Measurements from ENCODE around the gene PCNX2. TPM values are rescaled to one million over a fixed set of nuclear protein-coding genes. Genes with fewer than 3 reads are reported as not detected.

Gene PCNX2
- total RNA-seq, 1 donor from 2014 or later, result 29.5 TPM

GRCh38 chr1:233227930-233228465 is 67.5 kb downstream of the PCNX2 start:
- no peak for DNase-seq (ENCODE audit: low read depth)
- no peak overlapping the region for H3K4me3 ChIP-seq (ENCODE audit: low read depth, low read length)
- no peaks in the 10 kb centered on the region for H3K27me3 ChIP-seq (ENCODE audit: control insufficient read depth, insufficient read depth, low read length)
- H3K36me3 ChIP-seq (ENCODE audit: control insufficient read depth, insufficient read depth, low read length), result no peaks in the 10 kb centered on the region
- no peak for TF ChIP-seq CTCF (IDR thresholded peaks at IDR 0.05; ENCODE audit: insufficient read depth, low read length, poor library complexity, severe bottlenecking)

- no peak for TF ChIP-seq CTCF (IDR thresholded peaks at IDR 0.05; ENCODE audit: insufficient read depth, low read length, poor library complexity, severe bottlenecking)
- Histone ChIP-seq H3K4me3 (ENCODE audit: low read depth, low read length) (no peak overlapping the region), H3K27me3 (ENCODE audit: control insufficient read depth, insufficient read depth, low read length) (no peaks in the 10 kb centered on the region), H3K36me3 (ENCODE audit: control insufficient read depth, insufficient read depth, low read length) (no peaks in the 10 kb centered on the region)
- DNase-seq (ENCODE audit: low read depth), result no peak
These were observed 71.2 kb downstream of the PCNX2 start for GRCh38 chr1:233224311-233224710.

- Histone ChIP-seq H3K36me3 (ENCODE audit: control insufficient read depth, insufficient read depth, low read length) (peaks cover 1% of the 10 kb centered on the region), H3K27me3 (ENCODE audit: control insufficient read depth, insufficient read depth, low read length) (no peaks in the 10 kb centered on the region)
- no peak for TF ChIP-seq CTCF (IDR thresholded peaks at IDR 0.05; ENCODE audit: insufficient read depth, low read length, poor library complexity, severe bottlenecking)
These were observed 77.7 kb downstream of the PCNX2 start for GRCh38 chr1:233217832-233218231.

GRCh38 chr1:233216009-233216408 is 79.5 kb downstream of the PCNX2 start:
- TF ChIP-seq CTCF (IDR thresholded peaks at IDR 0.05; ENCODE audit: insufficient read depth, low read length, poor library complexity, severe bottlenecking), result no peak
- H3K36me3 ChIP-seq (ENCODE audit: control insufficient read depth, insufficient read depth, low read length), result peaks cover 1% of the 10 kb centered on the region
- DNase-seq (ENCODE audit: low read depth), result no peak
- H3K4me3 ChIP-seq (ENCODE audit: low read depth, low read length), result no peak overlapping the region
- H3K27me3 ChIP-seq (ENCODE audit: control insufficient read depth, insufficient read depth, low read length), result no peaks in the 10 kb centered on the region

More at GRCh38 chr1:233217832-233218231, 77.7 kb downstream of the PCNX2 start:
- no peak for DNase-seq (ENCODE audit: low read depth)
- no peak overlapping the region for H3K4me3 ChIP-seq (ENCODE audit: low read depth, low read length)

- no peak for TF ChIP-seq CTCF (IDR thresholded peaks at IDR 0.05; ENCODE audit: insufficient read depth, low read length, poor library complexity, severe bottlenecking)
- Histone ChIP-seq H3K36me3 (ENCODE audit: control insufficient read depth, insufficient read depth, low read length) (peaks cover 1% of the 10 kb centered on the region), H3K4me3 (ENCODE audit: low read depth, low read length) (no peak overlapping the region), H3K27me3 (ENCODE audit: control insufficient read depth, insufficient read depth, low read length) (no peaks in the 10 kb centered on the region)
- DNase-seq (ENCODE audit: low read depth), result no peak
These were observed 80.3 kb downstream of the PCNX2 start for GRCh38 chr1:233215135-233215760.

- no peaks in the 10 kb centered on the region for H3K27me3 ChIP-seq (ENCODE audit: control insufficient read depth, insufficient read depth, low read length)
- no peak for TF ChIP-seq CTCF (IDR thresholded peaks at IDR 0.05; ENCODE audit: insufficient read depth, low read length, poor library complexity, severe bottlenecking)
- H3K36me3 ChIP-seq (ENCODE audit: control insufficient read depth, insufficient read depth, low read length), result no peaks in the 10 kb centered on the region
- H3K4me3 ChIP-seq (ENCODE audit: low read depth, low read length), result no peak overlapping the region
- DNase-seq (ENCODE audit: low read depth), result no peak
These were observed 83.9 kb downstream of the PCNX2 start for GRCh38 chr1:233211595-233211994.
